ENCODE data around the gene ACSS1. TPM values are rescaled to one million over a fixed set of nuclear protein-coding genes. Genes with fewer than 3 reads are reported as not detected.

Gene ACSS1
- polyA plus RNA-seq, 1 experiment = 1.1 TPM

GRCh38 chr20:25030007-25030648 lies 27.8 kb downstream of the ACSS1 start:
- no peak for DNase-seq (ENCODE audit: low read depth, low spot score)
- Histone ChIP-seq H3K4me3 (ENCODE audit: low read depth, low read length) (no peak overlapping the region), H3K27ac (ENCODE audit: low read depth, low read length) (no peak overlapping the region), H3K27me3 (ENCODE audit: control insufficient read depth, insufficient read depth, low read length) (peaks cover 10% of the 10 kb centered on the region), H3K9me3 (ENCODE audit: control insufficient read depth, insufficient read depth, low read length) (no peaks in the 10 kb centered on the region; the same call in 1 of the 2 replicates)
- POLR2A ChIA-PET = no interaction called here
- CTCF ChIA-PET = no interaction called here
- TF ChIP-seq, protein P1, sequence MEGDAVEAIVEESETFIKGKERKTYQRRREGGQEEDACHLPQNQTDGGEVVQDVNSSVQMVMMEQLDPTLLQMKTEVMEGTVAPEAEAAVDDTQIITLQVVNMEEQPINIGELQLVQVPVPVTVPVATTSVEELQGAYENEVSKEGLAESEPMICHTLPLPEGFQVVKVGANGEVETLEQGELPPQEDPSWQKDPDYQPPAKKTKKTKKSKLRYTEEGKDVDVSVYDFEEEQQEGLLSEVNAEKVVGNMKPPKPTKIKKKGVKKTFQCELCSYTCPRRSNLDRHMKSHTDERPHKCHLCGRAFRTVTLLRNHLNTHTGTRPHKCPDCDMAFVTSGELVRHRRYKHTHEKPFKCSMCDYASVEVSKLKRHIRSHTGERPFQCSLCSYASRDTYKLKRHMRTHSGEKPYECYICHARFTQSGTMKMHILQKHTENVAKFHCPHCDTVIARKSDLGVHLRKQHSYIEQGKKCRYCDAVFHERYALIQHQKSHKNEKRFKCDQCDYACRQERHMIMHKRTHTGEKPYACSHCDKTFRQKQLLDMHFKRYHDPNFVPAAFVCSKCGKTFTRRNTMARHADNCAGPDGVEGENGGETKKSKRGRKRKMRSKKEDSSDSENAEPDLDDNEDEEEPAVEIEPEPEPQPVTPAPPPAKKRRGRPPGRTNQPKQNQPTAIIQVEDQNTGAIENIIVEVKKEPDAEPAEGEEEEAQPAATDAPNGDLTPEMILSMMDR (IDR thresholded peaks at IDR 0.05; ENCODE audit: low read depth, low read length) = no peak

DNA sequence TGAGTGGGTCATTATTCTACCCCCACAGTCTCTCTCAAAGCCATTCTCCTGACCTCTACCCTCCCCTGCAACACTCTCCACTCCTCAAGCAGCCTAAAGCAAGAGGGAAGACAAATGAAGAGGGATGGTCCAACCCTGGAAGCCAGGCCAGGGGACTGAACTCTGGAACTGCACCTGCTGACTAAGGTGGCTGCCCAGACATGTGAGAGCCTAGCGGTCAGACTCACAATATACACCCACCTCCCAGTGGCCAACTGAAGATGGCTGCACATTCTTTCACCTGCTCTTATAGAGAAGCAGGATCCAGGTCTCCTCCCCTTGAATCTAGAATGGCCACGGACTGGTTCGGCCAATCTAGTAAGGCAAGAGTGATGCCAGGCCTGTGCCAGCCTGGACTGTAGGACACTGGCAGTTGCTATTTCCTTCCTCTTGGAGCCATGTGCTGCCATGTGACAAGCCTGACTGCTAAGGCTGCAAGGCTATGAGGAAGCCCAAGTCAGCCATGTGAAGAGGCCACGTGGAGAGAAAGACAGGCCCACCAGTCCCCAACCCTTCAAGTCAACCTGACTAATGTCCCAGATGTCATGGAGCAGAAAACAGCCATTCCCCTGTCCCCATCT lies 31.8 kb downstream of the ACSS1 start:
- peaks cover 10% of the 10 kb centered on the region for H3K27me3 ChIP-seq (ENCODE audit: control insufficient read depth, insufficient read depth, low read length)
- no peak overlapping the region for H3K4me3 ChIP-seq (ENCODE audit: low read depth, low read length)
- ChIA-PET POLR2A (no interaction called here), CTCF (no interaction called here)
- H3K9me3 ChIP-seq (ENCODE audit: control insufficient read depth, insufficient read depth, low read length) = no peaks in the 10 kb centered on the region
- no peak for DNase-seq (ENCODE audit: low read depth, low spot score)
- TF ChIP-seq, protein P1 (IDR thresholded peaks at IDR 0.05; ENCODE audit: low read depth, low read length) = no peak
- H3K27ac ChIP-seq (ENCODE audit: low read depth, low read length) = no peak overlapping the region

DNA sequence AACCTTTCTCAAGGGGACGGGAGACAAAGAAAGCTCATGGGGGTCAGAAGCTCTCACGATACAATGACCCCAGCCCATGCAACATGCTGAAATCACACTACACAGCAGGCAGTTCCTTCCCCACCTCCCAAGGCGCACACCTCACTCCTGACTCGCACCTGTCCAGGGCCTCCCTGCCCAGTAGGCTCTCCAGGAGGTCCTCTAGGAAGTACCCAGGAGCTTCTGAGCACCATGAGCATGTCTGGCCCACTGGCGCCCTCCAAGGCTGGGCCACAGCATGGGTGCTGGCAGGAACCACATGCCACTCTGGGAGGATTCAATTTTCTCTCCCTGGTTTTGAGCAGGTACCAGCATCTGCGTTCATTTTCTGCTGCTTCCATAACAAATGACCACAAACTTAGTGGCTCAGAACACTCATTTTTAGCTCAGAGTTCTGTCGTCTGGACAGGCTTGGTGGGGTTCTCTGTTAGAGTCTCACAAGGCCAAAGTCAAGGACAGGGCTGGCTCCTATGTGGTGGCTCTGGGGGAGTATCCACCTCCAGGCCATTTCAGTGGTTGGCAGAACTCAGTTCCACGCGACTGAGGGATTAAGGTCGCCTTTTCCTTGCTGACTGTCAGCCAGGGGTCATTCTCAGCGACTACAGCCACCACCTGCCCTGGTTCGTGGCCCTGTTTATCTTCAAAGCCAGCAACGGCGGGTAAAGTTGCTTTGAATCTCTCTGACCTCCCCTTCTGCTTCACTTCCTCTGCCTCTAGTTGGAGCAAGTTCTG lies 32.7 kb downstream of the ACSS1 start:
- H3K9me3 ChIP-seq (ENCODE audit: control insufficient read depth, insufficient read depth, low read length) = no peaks in the 10 kb centered on the region
- no peak overlapping the region for H3K27ac ChIP-seq (ENCODE audit: low read depth, low read length)
- TF ChIP-seq, protein P1 (IDR thresholded peaks at IDR 0.05; ENCODE audit: low read depth, low read length) = no peak
- H3K4me3 ChIP-seq (ENCODE audit: low read depth, low read length) = no peak overlapping the region
- peaks cover 8% of the 10 kb centered on the region for H3K27me3 ChIP-seq (ENCODE audit: control insufficient read depth, insufficient read depth, low read length)
- DNase-seq (ENCODE audit: low read depth, low spot score) = no peak
- CTCF ChIA-PET = no interaction called here
- POLR2A ChIA-PET = no interaction called here

GRCh38 chr20:25024171-25024570 lies 33.8 kb downstream of the ACSS1 start:
- ChIA-PET POLR2A (no interaction called here), CTCF (no interaction called here)
- H3K27me3 ChIP-seq (ENCODE audit: control insufficient read depth, insufficient read depth, low read length) = peaks cover 8% of the 10 kb centered on the region
- H3K9me3 ChIP-seq (ENCODE audit: control insufficient read depth, insufficient read depth, low read length) = no peaks in the 10 kb centered on the region
- TF ChIP-seq, protein P1 (IDR thresholded peaks at IDR 0.05; ENCODE audit: low read depth, low read length) = no peak
- no peak for DNase-seq (ENCODE audit: low read depth, low spot score)
- no peak overlapping the region for H3K4me3 ChIP-seq (ENCODE audit: low read depth, low read length)
- H3K27ac ChIP-seq (ENCODE audit: low read depth, low read length) = no peak overlapping the region

GRCh38 chr20:25023356-25023755 lies 34.6 kb downstream of the ACSS1 start:
- POLR2A ChIA-PET = no interaction called here
- Histone ChIP-seq H3K9me3 (ENCODE audit: control insufficient read depth, insufficient read depth, low read length) (no peaks in the 10 kb centered on the region), H3K27ac (ENCODE audit: low read depth, low read length) (no peak overlapping the region), H3K4me3 (ENCODE audit: low read depth, low read length) (no peak overlapping the region), H3K27me3 (ENCODE audit: control insufficient read depth, insufficient read depth, low read length) (peaks cover 8% of the 10 kb centered on the region)
- no peak for DNase-seq (ENCODE audit: low read depth, low spot score)
- CTCF ChIA-PET = no interaction called here
- TF ChIP-seq, protein P1 (IDR thresholded peaks at IDR 0.05; ENCODE audit: low read depth, low read length) = no peak

Measured in AG04450 (cell line).